Amniotic stem cell (primary cell): ENCODE results near the gene TXNRD1.
"Not testable (repeated sequence)": the region's sequence is repeated elsewhere in the genome, so short reads cannot be mapped to it uniquely, and the experiment has no call there.

ENCODE experiments used
- DNase-seq: peaks from one replicate; lab custom pipeline; 2025; lab: John Stamatoyannopoulos, UW

TXNRD1 gene

GRCh38 chr12:104304261-104305009, 88.9 kb downstream of the TXNRD1 start:
- DNase-seq, result no peak

GRCh38 chr12:104305349-104305748, 89.8 kb downstream of the TXNRD1 start:
- no peak for DNase-seq

GRCh38 chr12:104306376-104306775, 90.8 kb downstream of the TXNRD1 start:
- DNase-seq, result no peak

- DNase-seq, result no peak
These were observed 91.5 kb downstream of the TXNRD1 start for GRCh38 chr12:104306943-104307654.

- DNase-seq, result no peak
These were observed 92.0 kb downstream of the TXNRD1 start for GRCh38 chr12:104307655-104308000.

GRCh38 chr12:104309446-104309993, 93.9 kb downstream of the TXNRD1 start:
- DNase-seq, result no peak

- DNase-seq, result no peak
These were observed 95.4 kb downstream of the TXNRD1 start for GRCh38 chr12:104310751-104311633.

- DNase-seq, result no peak
These were observed 96.6 kb downstream of the TXNRD1 start for GRCh38 chr12:104312202-104312601.

- DNase-seq, result no peak
These were observed 97.1 kb downstream of the TXNRD1 start for GRCh38 chr12:104312654-104313053.

GRCh38 chr12:104313568-104314241, 98.1 kb downstream of the TXNRD1 start:
- DNase-seq, result no peak

GRCh38 chr12:104314242-104314614, 98.6 kb downstream of the TXNRD1 start:
- no peak for DNase-seq

- DNase-seq, result no peak
These were observed 100.0 kb downstream of the TXNRD1 start for GRCh38 chr12:104315326-104316224.

GRCh38 chr12:104316936-104317335, 101.4 kb downstream of the TXNRD1 start:
- DNase-seq, result no peak

GRCh38 chr12:104317538-104318210, 102.1 kb downstream of the TXNRD1 start:
- no peak for DNase-seq

- DNase-seq, result no peak
These were observed 103.4 kb downstream of the TXNRD1 start for GRCh38 chr12:104319028-104319427.

- DNase-seq, result no peak
These were observed 104.5 kb downstream of the TXNRD1 start for GRCh38 chr12:104319918-104320626.

GRCh38 chr12:104320627-104321024, 105.0 kb downstream of the TXNRD1 start:
- no peak for DNase-seq

GRCh38 chr12:104321949-104322348, 106.4 kb downstream of the TXNRD1 start:
- DNase-seq, result no peak

GRCh38 chr12:104322533-104322932, 107.0 kb downstream of the TXNRD1 start:
- DNase-seq, result not testable (repeated sequence)
